ENCODE data around the gene PEAK1. TPM values are rescaled to one million over a fixed set of nuclear protein-coding genes. Genes with fewer than 3 reads are reported as not detected.

Gene PEAK1
- total and polyA plus RNA-seq, 2 donors (not counting 3 experiments of a cell fraction or from before 2014, with no cell fraction given), result 17.9 to 91.9 TPM

DNA sequence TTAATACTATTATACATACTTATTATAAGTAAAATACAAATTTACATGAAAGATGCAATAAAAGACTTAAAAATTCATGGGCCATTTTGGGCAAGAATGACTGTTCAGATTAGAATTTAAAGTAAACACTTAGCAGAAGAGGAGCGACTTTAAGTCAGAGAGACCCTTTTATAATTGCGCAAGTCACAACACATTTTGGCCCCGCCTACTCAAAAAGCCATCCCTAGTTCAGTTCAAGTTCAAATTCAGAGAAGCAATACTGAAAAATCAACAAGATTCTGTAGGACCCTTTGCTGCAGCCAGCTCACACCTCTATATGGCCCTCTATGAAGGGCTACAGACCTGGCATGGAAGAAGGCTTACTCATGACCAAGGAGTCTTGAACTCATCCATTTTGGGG is 64.6 kb downstream of the PEAK1 start:
- no TSS peak for BruUV-seq (replicated peaks)
- H3K4me2 ChIP-seq (ENCODE audit: insufficient read depth, low read length), result no peak overlapping the region
- H3K36me3 ChIP-seq (ENCODE audit: control insufficient read depth in 2 of 2, extremely low read depth in 1 of 2, insufficient read depth in 2 of 2, low read length in 2 of 2), result no peaks in the 10 kb centered on the region
- dilution Hi-C loops (cut with MboI; ENCODE audit: extremely low pct_ligation_motif_present, low sequenced_read_pairs) (no loop called here), intact Hi-C loops (cut with micrococcal nuclease) (loop anchor here (10.0 kb wide), 1 partner anchor 49 kb away; no protein-coding TSS in a partner anchor)
- peaks cover 7% of the 10 kb centered on the region for H4K20me1 ChIP-seq (replicated peaks; ENCODE audit: control insufficient read depth, extremely low read depth, insufficient read depth, low read length)
- no peak for TF ChIP-seq JUN (IDR thresholded peaks at IDR 0.05; ENCODE audit: borderline replicate concordance, insufficient read depth, insufficient read length, low read depth)
- TF ChIP-seq MAX (IDR thresholded peaks at IDR 0.05; ENCODE audit: insufficient read depth, insufficient read length), result no peak
- TF ChIP-seq FOS (IDR thresholded peaks at IDR 0.05; ENCODE audit: borderline replicate concordance, insufficient read depth, low read length), result no peak
- no peak for TF ChIP-seq CTCF (IDR thresholded peaks at IDR 0.05; ENCODE audit: extremely low read depth in 1 of 2, insufficient read depth in 1 of 2, low read depth in 1 of 2, low read length in 2 of 2)
- no peak for TF ChIP-seq MYC (IDR thresholded peaks at IDR 0.05; ENCODE audit: low read depth, low read length)
- TF ChIP-seq POLR2A (IDR thresholded peaks at IDR 0.05; ENCODE audit: low read depth, low read length), result no peak
- TF ChIP-seq POLR2AphosphoS5 (IDR thresholded peaks at IDR 0.05; ENCODE audit: insufficient read depth, low read depth, low read length), result no peak
- no peak for TF ChIP-seq GATA2 (IDR thresholded peaks at IDR 0.05; ENCODE audit: insufficient read depth, insufficient read length, low read depth, low read length)
- no peak for TF ChIP-seq EZH2 (IDR thresholded peaks at IDR 0.05; ENCODE audit: borderline replicate concordance, low read depth, low read length, severe bottlenecking)
- ChIA-PET POLR2A (no interaction called here), CTCF (no interaction called here)
- peaks cover 56% of the 10 kb centered on the region for H3K79me2 ChIP-seq (ENCODE audit: control insufficient read depth, insufficient read depth, low read length)
- no peak overlapping the region for H2AFZ ChIP-seq (ENCODE audit: low read depth, low read length)
- no peaks in the 10 kb centered on the region for H3K27me3 ChIP-seq (ENCODE audit: control insufficient read depth in 2 of 2, insufficient read depth in 2 of 2, low read length in 2 of 2)
- H3K9me1 ChIP-seq (replicated peaks; ENCODE audit: control insufficient read depth, extremely low read depth, insufficient read depth, low read length), result no peaks in the 10 kb centered on the region
- no peak for FAIRE-seq
- H3K4me3 ChIP-seq (replicated peaks in 1 of 3; ENCODE audit: insufficient read depth in 1 of 3, low read depth in 1 of 3, low read length in 3 of 3), result no peak overlapping the region
- no peaks in the 10 kb centered on the region for H3K9me3 ChIP-seq (replicated peaks; ENCODE audit: control insufficient read depth, insufficient read depth, low read length)
- no peaks in the 10 kb centered on the region for H3K4me1 ChIP-seq (ENCODE audit: control insufficient read depth, extremely low read depth, insufficient read depth, low read length)
- no peak overlapping the region for H3K27ac ChIP-seq (ENCODE audit: insufficient read depth, low read depth, low read length)
- DNase-seq (ENCODE audit: low read depth, low spot score), result no peak
- no peak overlapping the region for H3K9ac ChIP-seq (replicated peaks; ENCODE audit: extremely low read depth, insufficient read depth, low read length)
